Lower leg skin (tissue), 4 donors: Measurements from ENCODE around the gene KRT78. TPM values are rescaled to one million over a fixed set of nuclear protein-coding genes. Genes with fewer than 3 reads are reported as not detected.
"Not testable (repeated sequence)": the region's sequence is repeated elsewhere in the genome, so short reads cannot be mapped to it uniquely, and the experiment has no call there.

Experiments used
- DNase-seq, 2 donors: peaks; one replicate each; pipeline ENCODE4 v3.0.0-alpha.2; 2019; ENCODE audit warnings: low spot score in 2 of 2
- H3K4me3 ChIP-seq: fragments of 200-600 bp; sonication (generic); 2 replicates; pipeline ENCODE4 v1.5.1; 2017; ENCODE audit warnings: mild to moderate bottlenecking, low read depth; ENCODE audit not compliant: poor library complexity, severe bottlenecking
- POLR2A ChIP-seq, 2 donors: fragments of 450-650 bp; IDR thresholded peaks; one replicate each; pipeline ENCODE4 v1.6.1; 2016 to 2017; ENCODE audit warnings: antibody characterized with exemption in 2 of 2, mild to moderate bottlenecking in 1 of 2, moderate library complexity in 1 of 2
- WGBS, 2 donors: methylation state at CpG; one replicate each; pipeline ENCODE4 v1.1.5; 2018; 5-methylcytosine and 5-hydroxymethylcytosine counted together
- intact Hi-C: fragments of 100-400 bp; cut with DNase I; formaldehyde crosslinking; loops from one replicate; pipeline ENCODE4 v1.15.0; 2023; ENCODE audit warnings: low total_unique reads
- total RNA-seq, 4 donors: library from RNA; depleted of rRNA; stranded (reverse); fragments of >200 nt; gene quantifications; one replicate each; pipeline ENCODE4 v1.1.0, GENCODE V29; 2016
- TF ChIP-seq, protein P1 (sequence below), 3 donors: fragments of 450-650 bp; IDR thresholded peaks; one replicate each; pipeline ENCODE4 v1.5.1; 2016; ENCODE audit warnings: antibody characterized with exemption in 3 of 3, mild to moderate bottlenecking in 3 of 3, moderate library complexity in 2 of 3

KRT78 gene
- total RNA-seq, 4 donors from 2014 or later = 114 to 250 (median 183) TPM

DNA sequence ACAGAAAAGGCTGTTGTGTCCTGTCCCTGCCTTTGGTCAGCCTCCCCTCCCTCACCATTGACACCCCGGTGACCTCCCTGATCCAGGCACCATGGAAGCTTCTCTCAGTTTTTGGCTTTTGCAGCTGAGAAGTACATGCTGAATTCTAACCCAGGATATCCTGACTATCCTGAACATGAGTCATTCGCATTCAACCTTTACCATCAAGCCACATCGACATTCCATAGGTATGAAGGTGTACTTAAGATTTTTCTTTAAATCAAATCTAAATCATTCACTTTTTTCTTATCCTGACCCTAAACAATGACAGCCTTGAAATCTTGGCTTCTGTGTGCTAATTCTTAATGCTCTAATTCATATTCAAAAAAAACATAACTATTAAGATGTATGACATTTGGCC is 8.7 kb upstream of the KRT78 start:
- 75 to 80% methylated on average over 3 of the region's 3 CpGs for WGBS, 2 donors
- no peak for DNase-seq
- TF ChIP-seq POLR2A (IDR thresholded peaks at IDR 0.05) = no peak
- TF ChIP-seq, protein P1, sequence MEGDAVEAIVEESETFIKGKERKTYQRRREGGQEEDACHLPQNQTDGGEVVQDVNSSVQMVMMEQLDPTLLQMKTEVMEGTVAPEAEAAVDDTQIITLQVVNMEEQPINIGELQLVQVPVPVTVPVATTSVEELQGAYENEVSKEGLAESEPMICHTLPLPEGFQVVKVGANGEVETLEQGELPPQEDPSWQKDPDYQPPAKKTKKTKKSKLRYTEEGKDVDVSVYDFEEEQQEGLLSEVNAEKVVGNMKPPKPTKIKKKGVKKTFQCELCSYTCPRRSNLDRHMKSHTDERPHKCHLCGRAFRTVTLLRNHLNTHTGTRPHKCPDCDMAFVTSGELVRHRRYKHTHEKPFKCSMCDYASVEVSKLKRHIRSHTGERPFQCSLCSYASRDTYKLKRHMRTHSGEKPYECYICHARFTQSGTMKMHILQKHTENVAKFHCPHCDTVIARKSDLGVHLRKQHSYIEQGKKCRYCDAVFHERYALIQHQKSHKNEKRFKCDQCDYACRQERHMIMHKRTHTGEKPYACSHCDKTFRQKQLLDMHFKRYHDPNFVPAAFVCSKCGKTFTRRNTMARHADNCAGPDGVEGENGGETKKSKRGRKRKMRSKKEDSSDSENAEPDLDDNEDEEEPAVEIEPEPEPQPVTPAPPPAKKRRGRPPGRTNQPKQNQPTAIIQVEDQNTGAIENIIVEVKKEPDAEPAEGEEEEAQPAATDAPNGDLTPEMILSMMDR (IDR thresholded peaks at IDR 0.05) = no peak
- H3K4me3 ChIP-seq = no peak overlapping the region
- intact Hi-C loops = no loop called here

DNA sequence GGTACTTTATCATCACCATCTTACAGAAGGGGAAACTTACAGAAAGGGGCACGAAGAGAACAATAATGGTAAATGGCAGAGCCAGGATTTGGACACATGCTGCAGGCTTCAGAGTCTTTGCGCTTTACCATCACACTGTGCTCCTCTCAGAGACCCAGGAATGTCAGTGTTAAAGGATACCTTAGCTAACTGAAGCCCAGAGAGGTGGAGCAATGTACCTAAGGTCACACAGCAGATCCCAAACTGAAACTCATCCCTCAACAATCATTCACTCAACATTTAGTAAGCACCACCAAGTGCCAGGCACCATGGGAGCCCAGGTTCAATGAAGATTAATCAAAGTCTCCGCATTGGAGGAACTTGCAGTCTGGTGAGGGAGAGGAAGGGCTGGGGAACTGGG is 8.0 kb upstream of the KRT78 start:
- no peak for DNase-seq
- 94% methylated on average over 3 of the region's 3 CpGs for WGBS, 2 donors
- H3K4me3 ChIP-seq = no peak overlapping the region
- TF ChIP-seq, protein P1 (IDR thresholded peaks at IDR 0.05) = no peak
- intact Hi-C loops = no loop called here

DNA sequence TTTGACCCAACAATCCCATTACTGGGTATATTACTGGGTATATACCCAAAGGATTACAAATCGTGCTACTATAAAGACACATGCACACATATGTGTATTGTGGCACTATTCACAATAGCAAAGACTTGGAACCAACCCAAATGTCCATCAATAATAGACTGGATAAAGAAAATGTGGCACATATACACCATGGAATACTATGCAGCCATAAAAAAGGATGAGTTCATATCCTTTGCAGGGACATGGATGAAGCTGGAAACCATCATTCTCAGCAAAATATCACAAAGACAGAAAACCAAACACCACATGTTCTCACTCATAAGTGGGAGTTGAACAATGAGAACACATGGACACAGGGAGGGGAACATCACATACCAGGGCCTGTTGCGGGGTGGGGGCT is 7.3 kb upstream of the KRT78 start:
- WGBS, 2 donors = 76 to 96% methylated on average over 2 of the region's 2 CpGs
- H3K4me3 ChIP-seq, DNase-seq, intact Hi-C loops: not testable (repeated sequence)

DNA sequence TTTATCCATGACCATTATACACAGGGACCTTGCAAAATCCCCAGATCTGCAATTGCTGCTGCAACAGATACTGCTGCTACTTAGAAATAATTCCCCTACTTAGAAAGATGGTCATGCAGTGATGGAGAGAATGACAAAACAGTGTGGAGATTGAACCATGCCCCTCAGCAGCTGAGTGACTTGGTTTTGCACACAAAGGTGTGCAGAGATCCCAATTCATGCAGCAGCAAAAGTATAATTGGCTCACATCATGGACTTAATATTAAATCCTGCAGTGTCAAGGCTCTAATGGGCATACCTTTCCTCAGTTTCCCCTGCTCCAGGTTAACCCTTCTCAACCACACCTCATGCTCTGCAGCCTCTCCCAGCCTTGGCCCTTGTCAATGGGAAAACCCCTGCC is 3.0 kb upstream of the KRT78 start:
- intact Hi-C loops = no loop called here
- no peak overlapping the region for H3K4me3 ChIP-seq
- peak in 1 of 2 donors; percentile 18 for DNase-seq
- TF ChIP-seq, protein P1 (IDR thresholded peaks at IDR 0.05) = no peak
- TF ChIP-seq POLR2A (IDR thresholded peaks at IDR 0.05) = no peak

DNA sequence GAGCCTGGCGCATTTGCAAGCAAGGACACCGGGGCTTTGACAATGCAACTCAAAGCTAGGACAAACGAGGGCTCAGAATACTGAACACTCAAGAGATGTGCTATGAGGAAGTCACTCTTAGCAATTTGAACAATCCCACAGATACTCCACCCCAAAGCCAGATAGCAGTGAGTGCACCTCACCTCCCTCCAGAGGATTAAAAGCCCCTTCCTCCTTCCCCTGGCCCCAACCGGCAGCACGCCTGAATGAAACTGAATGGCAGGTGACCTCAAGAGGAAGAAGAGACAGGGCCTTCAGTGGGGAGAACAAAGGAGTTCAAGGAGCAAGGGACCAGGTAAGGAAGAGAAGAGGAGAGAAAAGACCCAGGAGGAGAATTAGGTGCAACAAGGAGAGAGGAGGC is 1.9 kb upstream of the KRT78 start:
- 80 to 82% methylated on average over 5 of the region's 5 CpGs for WGBS, 2 donors
- intact Hi-C loops = no loop called here
- H3K4me3 ChIP-seq = no peak overlapping the region
- TF ChIP-seq POLR2A (IDR thresholded peaks at IDR 0.05) = no peak
- TF ChIP-seq, protein P1 (IDR thresholded peaks at IDR 0.05) = no peak
- peak in 1 of 2 donors; percentile 58 for DNase-seq

DNA sequence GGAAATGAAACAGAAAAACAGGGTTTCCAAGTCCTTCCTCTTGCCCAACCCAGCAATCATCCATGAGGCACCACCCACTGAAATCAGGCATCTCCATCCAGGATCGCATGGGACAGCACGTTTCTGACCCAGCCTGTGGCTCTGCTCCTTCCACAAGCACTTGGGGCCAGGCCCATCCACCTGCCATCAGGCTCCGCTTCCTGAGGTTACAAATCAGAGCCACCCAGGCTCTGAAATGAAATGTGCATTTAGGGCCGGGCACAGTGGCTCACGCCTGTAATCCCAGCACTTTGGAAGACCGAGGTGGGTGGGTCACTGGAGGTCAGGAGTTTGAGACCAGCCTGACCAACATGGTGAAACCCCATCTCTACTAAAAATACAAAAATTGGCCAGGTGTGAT is 717 bp upstream of the KRT78 start:
- no peak overlapping the region for H3K4me3 ChIP-seq
- peak in 1 of 2 donors; percentile 56 for DNase-seq
- TF ChIP-seq, protein P1 (IDR thresholded peaks at IDR 0.05) = no peak
- TF ChIP-seq POLR2A (IDR thresholded peaks at IDR 0.05) = no peak
- WGBS, 2 donors = 68% methylated on average over 6 of the region's 6 CpGs
- intact Hi-C loops = no loop called here
